NCI-H510A (cell line): ENCODE results near the gene MGAM2.
"Not testable (repeated sequence)": the region's sequence is repeated elsewhere in the genome, so short reads cannot be mapped to it uniquely, and the experiment has no call there.

Experiments used
- DNase-seq: peaks from one replicate; lab custom pipeline; 2025; lab: John Stamatoyannopoulos, UW

The MGAM2 gene

GRCh38 chr7:142111499-142111898 lies at the start of gene MGAM2:
TSS of gene MGAM2 (plus strand) at chr7:142111718. CDS start at chr7:142116874, 5,156 bp downstream.
- DNase-seq: no peak

- DNase-seq: no peak
These were observed 47.7 kb upstream of the MGAM2 start for GRCh38 chr7:142063551-142064442.

DNA sequence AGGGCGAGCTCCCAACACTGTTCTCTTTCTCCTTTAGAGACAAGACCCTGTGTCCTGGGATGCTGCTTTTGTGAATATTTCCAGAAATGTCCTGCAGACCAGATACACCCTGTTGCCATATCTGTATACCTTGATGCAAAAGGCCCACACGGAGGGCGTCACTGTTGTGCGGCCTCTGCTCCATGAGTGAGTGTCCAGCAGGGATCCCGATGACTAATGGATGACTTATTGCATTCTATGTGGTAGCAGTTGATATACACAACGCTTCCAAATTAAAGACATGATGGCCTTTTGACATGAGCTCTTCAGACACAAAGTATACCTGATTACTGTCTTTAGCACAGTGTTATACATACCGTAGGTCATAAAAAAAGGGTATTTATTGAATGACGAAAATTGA lies 45.0 kb upstream of the MGAM2 start:
- no peak for DNase-seq

GRCh38 chr7:142077762-142078161 lies 33.8 kb upstream of the MGAM2 start:
- no peak for DNase-seq

GRCh38 chr7:142083605-142084004 lies 27.9 kb upstream of the MGAM2 start:
- no peak for DNase-seq

- no peak for DNase-seq
These were observed 26.1 kb upstream of the MGAM2 start for GRCh38 chr7:142085428-142085827.

- no peak for DNase-seq
These were observed 23.4 kb upstream of the MGAM2 start for GRCh38 chr7:142088022-142088714.

GRCh38 chr7:142089035-142089434 lies 22.5 kb upstream of the MGAM2 start:
- no peak for DNase-seq

DNA sequence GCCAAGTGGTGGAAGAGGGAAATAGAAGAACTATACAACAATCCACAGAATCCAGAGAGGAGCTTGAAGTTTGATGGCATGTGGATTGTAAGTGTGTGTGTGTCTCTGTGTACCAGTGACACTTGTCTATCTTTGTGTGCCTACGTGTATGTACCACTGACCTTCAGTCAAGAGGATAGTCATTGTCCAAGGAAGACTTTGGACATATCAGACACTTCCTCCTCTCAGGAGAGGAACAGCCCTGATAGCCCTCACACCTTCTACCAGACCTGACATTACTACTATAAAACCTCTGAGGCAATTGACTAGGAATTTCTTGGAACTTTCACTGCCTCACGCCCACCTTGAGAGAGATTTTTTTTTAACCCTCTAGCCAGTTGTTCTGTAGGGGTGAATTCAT lies 19.6 kb upstream of the MGAM2 start:
- no peak for DNase-seq

DNA sequence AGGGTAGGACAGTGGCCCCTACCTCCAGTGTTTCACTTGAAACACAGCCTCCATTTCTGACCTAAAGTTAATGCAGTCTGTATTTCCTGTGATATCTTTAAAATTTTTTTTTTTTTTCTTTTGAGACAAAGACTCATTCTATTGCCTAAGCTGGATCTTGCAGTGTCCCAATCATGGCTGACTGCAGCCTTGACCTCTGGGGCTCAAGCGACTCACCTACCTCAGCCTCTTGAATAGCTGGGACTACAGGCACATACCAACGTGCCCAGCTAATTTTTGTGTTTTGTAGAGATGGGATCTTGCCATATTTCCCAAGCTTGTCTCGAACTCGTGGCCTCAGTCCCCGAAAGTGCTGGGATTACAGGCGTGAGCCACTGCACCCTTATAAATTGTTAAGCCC lies 16.7 kb upstream of the MGAM2 start:
- no peak for DNase-seq

DNA sequence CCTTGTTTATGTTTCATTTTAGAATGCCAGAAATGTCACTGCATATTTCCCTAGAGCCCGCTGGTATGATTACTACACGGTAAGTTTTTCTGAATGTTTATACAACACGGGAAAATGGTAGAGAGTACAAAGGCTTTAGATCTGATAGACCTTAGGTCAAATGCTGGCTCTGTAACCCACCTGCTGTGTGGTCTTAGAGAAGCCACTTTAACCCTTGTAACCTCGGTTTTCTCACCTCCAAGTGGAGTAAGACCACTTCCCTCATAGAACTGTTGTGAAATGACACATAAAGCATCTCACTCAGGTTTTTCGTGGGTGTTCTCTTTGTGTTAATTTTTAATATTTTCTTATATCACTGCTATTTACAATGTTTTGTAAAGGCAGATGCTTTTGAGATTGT lies 13.9 kb upstream of the MGAM2 start:
- no peak for DNase-seq

DNA sequence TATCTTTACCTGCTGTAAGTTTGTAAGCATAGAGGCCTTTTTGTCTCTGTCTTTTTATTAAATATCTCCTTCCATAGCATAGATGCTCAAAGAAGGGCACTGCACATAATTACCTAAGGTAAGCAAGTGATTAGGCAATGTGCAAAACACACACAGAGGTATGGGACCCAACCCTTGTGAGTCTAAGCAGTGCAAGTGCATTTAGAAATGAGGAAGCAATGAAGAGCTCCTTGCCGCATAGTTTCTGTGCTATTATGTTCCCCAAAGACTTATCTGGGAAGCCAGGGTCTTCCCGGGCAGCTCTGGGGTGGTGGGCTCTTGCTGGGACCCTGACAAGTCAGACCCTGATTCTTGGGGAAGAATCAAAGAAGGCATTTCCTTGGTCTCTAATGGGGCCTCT lies 13.5 kb upstream of the MGAM2 start:
- DNase-seq: no peak

DNA sequence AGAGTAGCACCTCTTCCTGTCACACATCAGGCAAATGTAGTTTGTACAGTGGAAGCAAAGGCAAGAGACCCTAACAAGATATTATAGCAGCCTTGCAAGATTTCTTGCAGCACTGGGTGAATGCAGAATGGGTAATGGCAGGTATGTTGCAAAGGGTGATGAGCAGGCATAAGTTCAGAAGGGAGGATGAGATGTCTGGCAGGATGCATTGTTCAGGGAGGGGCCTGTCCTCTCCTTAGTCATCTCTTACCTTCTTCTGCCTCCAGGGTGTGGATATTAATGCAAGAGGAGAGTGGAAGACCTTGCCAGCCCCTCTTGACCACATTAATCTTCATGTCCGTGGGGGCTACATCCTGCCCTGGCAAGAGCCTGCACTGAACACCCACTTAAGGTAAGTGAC lies 12.2 kb upstream of the MGAM2 start:
- not testable (repeated sequence) for DNase-seq

DNA sequence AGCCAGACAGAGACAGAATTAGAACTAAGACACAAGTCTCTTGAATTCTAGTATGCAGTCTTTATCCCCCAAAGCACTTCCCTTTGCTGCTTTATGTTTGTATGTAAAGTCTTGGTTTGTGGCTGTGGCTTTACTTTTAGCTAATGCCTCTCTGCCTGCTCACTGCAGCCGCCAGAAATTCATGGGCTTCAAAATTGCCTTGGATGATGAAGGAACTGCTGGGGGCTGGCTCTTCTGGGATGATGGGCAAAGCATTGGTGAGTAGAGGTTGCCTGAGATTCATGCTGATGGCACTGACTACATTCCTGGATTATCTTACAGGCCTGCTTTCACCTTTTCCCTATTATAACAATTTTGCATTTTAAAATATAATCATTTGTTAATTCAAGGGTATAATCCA lies 10.9 kb upstream of the MGAM2 start:
- DNase-seq: no peak

- not testable (repeated sequence) for DNase-seq
These were observed 9.7 kb upstream of the MGAM2 start for GRCh38 chr7:142101794-142102193.

DNA sequence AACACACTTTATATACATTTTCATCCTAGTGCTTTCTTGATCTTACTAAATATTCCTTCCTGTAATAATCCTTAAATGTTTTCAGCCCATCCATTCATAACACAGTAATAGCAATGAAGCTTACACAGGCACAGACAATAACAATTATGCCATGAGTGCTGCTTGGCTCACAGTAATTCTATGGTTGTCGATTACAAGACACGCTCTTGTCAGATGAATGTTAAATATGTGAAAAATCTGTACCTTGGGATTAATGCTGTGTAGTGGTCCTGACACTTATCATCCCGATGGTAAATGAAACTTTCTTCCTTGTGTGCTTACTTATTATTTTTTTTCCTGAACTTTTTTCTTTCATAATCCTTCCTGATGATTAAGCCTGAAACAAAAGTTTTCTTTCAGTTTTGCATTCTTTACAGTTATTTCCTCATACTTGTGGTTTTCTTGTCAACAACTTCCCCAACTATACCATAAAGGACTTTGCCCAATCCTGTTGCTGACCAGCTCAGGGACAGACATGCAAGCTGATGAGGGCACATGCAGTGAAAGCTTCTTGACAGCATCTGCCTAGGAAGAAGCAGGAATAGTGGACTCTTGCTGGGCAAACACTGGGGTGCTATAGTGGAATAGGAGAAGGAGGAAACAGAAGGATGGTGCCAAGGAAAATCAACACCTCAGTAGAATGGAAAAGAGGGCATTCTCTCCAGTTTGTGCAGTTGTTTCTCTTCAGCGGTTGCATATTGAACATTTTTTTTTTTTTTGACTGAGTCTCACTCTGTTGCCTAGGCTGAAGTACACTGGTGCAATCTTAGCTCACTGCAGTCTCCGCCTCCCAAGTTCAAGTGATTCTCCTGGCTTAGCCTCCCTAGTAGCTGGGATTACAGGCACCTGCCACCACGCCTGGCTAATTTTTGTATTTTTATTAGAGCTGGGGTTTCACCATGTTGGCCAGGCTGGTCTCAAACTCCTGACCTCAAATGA lies 6.7 kb upstream of the MGAM2 start:
- DNase-seq: no peak

DNA sequence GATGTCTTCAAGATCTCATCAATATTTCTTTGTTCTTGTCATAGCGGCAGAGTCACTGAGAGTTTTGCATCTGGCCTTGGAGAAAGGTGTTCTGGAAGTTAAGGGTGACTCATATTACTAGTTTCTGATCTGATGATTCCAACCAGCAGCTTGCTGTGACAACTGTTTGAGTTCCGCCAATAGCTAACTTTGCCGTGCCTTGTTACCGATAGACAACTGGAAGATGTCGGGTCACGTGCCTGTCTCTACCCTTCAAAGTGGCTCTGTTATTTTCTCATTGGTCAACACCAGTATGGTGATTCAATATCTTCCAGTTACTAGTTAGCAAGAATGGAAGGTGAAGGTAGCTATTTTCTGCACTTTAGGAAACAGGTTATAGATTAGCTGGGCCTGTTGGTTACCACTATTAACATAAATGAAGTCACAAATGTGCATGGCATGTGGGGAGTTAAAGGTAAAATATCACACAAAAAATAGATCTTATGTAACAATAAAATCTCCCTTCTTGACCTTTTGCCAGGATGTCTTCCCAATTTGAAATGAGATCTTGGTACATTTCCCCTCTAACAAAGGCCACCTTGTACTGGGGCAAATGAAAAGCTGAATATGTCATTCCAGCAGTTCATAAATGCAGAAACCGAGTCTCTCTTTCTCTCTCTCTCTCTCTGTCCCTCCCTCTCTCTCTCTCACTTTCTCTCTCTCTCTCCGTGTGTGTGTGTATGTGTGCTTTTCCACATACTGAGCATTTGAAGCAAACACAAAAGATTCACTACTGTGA lies 2.6 kb upstream of the MGAM2 start:
- DNase-seq: no peak

DNA sequence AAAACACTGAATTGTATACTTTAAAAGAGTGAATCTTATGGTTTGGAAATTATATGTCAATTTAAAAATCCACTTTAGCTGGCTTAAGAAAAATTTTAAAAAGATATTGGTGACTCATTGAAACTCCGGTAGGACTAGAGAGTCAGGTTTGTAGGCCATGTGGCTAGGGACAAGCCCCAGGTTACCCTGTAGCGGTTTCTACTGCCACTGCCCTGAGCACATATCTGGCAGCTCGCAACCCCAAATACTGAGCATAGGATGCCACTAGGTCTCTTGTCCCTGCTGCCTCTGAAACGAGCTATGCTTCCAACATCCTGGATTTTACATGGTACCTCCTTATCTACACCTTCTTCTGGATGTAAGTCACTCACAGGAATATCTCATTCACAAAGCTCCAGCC lies 1.4 kb upstream of the MGAM2 start:
- DNase-seq: no peak

GRCh38 chr7:142110638-142111037 lies 880 bp upstream of the MGAM2 start:
- no peak for DNase-seq

- DNase-seq: no peak
These were observed 568 bp downstream of the MGAM2 start for GRCh38 chr7:142112086-142112485.

DNA sequence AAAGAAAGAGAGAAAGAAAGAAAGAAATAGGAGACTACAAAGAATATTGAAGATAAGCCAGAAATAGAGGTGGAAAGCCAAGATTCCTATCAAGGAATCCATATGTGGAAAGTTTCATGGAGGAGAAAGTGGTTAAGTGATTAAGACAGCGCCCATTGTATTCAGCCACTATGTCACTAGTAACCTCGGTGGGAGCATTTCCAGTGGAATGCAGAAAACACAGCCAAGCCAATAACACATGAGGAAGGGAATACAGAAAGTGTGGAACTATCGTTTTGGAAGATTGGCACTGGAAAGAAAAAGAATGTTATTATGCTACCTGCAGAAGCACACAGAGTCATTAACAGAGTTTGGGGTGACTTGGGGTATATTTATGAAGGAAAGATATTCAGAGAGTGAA lies 2.7 kb downstream of the MGAM2 start:
- DNase-seq: no peak
